Measurements from ENCODE around the gene HOXD11. TPM values are rescaled to one million over a fixed set of nuclear protein-coding genes. Genes with fewer than 3 reads are reported as not detected.

Gene HOXD11
- total and polyA plus RNA-seq, 2 experiments from 2014 or later: not detected

- no peak overlapping the region for H2AFZ ChIP-seq
- no peak for DNase-seq (ENCODE audit: low spot score)
- no peak overlapping the region for H3K4me3 Mint-ChIP-seq
- H3K4me1 ChIP-seq (ENCODE audit: insufficient read depth): peaks cover 50% of the 10 kb centered on the region
- no peaks in the 10 kb centered on the region for H3K79me2 ChIP-seq (replicated peaks; ENCODE audit: insufficient read depth)
- peaks cover 94% of the 10 kb centered on the region for H3K27me3 ChIP-seq (ENCODE audit: insufficient read depth)
- no peaks in the 10 kb centered on the region; the same call in 2 of the 3 replicates for H3K36me3 Mint-ChIP-seq (ENCODE audit: low read depth)
- peaks cover 38% of the 10 kb centered on the region for H4K20me1 ChIP-seq (replicated peaks; ENCODE audit: insufficient read depth)
- ATAC-seq: no peak
- H3K36me3 ChIP-seq (ENCODE audit: insufficient read depth): no peaks in the 10 kb centered on the region
- no peaks in the 10 kb centered on the region for H3K9me2 ChIP-seq (ENCODE audit: insufficient read depth)
- TF ChIP-seq ETS1 (IDR thresholded peaks at IDR 0.05): no peak
- peak; percentile 57 for TF ChIP-seq EZH2 (IDR thresholded peaks at IDR 0.05; ENCODE audit: low read depth, unreplicated experiment)
- no peak for TF ChIP-seq REST (IDR thresholded peaks at IDR 0.05; ENCODE audit: unreplicated experiment)
- no peak overlapping the region for H3K27ac Mint-ChIP-seq
- H3F3A ChIP-seq (replicated peaks; ENCODE audit: low read depth): peaks cover 47% of the 10 kb centered on the region
- H3K4me1 Mint-ChIP-seq: peaks cover 44% of the 10 kb centered on the region
- peaks cover 95% of the 10 kb centered on the region for H3K27me3 Mint-ChIP-seq (ENCODE audit: insufficient read depth, low read depth, poor library complexity)
- H3K4me2 ChIP-seq: no peak overlapping the region
- H3K9me3 Mint-ChIP-seq: peaks cover 4% of the 10 kb centered on the region; the same call in 2 of the 3 replicates
- H3K27ac ChIP-seq (ENCODE audit: low read depth): no peak overlapping the region
- no peak overlapping the region for H3K4me3 ChIP-seq
Observed at GRCh38 chr2:176094349-176094748, 12.7 kb upstream of the HOXD11 start.

DNA sequence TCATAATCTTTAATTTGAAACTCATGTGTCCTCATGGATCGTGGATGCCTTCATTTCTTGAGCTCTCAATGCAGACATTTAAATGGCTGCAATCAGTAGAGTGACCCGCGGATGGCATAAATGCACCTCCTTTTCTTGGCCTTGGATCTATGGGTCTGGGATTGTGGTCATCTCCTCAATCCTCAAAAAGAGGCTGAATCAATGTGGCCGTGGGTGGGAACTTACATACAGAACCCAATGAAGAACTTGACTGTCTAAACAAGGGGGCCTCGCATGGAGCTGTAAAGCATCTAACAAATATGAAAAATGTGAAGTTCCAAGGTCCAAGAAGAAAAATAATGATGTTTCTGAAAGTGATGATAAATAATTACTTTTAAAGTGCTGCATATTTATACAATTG lies 11.7 kb upstream of the HOXD11 start:
- Histone ChIP-seq H2AFZ (no peak overlapping the region), H3K36me3 (ENCODE audit: insufficient read depth) (no peaks in the 10 kb centered on the region), H3K4me3 (no peak overlapping the region), H3K9me2 (ENCODE audit: insufficient read depth) (no peaks in the 10 kb centered on the region), H4K20me1 (replicated peaks; ENCODE audit: insufficient read depth) (peaks cover 29% of the 10 kb centered on the region), H3F3A (replicated peaks; ENCODE audit: low read depth) (peaks cover 42% of the 10 kb centered on the region), H3K79me2 (replicated peaks; ENCODE audit: insufficient read depth) (no peaks in the 10 kb centered on the region), H3K27me3 (ENCODE audit: insufficient read depth) (peaks cover 94% of the 10 kb centered on the region), H3K4me1 (ENCODE audit: insufficient read depth) (peaks cover 49% of the 10 kb centered on the region), H3K27ac (ENCODE audit: low read depth) (no peak overlapping the region), H3K4me2 (no peak overlapping the region)
- Mint-ChIP-seq H3K9me3 (peaks cover 4% of the 10 kb centered on the region; the same call in 2 of the 3 replicates), H3K4me1 (peaks cover 48% of the 10 kb centered on the region), H3K4me3 (no peak overlapping the region), H3K36me3 (ENCODE audit: low read depth) (no peaks in the 10 kb centered on the region; the same call in 2 of the 3 replicates), H3K27ac (no peak overlapping the region), H3K27me3 (ENCODE audit: insufficient read depth, low read depth, poor library complexity) (peaks cover 94% of the 10 kb centered on the region)
- no peak for DNase-seq (ENCODE audit: low spot score)
- no peak for TF ChIP-seq ETS1 (IDR thresholded peaks at IDR 0.05)
- TF ChIP-seq EZH2 (IDR thresholded peaks at IDR 0.05; ENCODE audit: low read depth, unreplicated experiment): peak; percentile 54
- ATAC-seq: no peak
